Endothelial cell of umbilical vein (primary cell): ENCODE measurements around the gene OSBPL1A. TPM values are rescaled to one million over a fixed set of nuclear protein-coding genes. Genes with fewer than 3 reads are reported as not detected.

Source experiments
- BruUV-seq: library from RNA; stranded (reverse); fragments of 400-500 nt; replicated peaks from 2 replicates; lab custom pipeline; 2021; lab: Mats Ljungman, UMichigan
- CTCF ChIA-PET: fragments of 300-600, 350-600 bp; sonication (Branson Sonifier 250); formaldehyde crosslinking; loops from one replicate; lab custom pipeline; 2021; ENCODE audit warnings: antibody characterized with exemption, inconsistent platforms; lab: Charles Lee
- POLR2A ChIA-PET: fragments of 300-600, 350-600 bp; sonication (Branson Sonifier 250); formaldehyde crosslinking; loops from one replicate; lab custom pipeline; 2021; ENCODE audit warnings: antibody characterized with exemption, inconsistent platforms; lab: Charles Lee
- DNase-seq: peaks from one replicate; pipeline ENCODE4 v3.0.0-alpha.2; 2011; ENCODE audit warnings: low read depth, low spot score
- FAIRE-seq: peaks from 2 replicates; lab custom pipeline; 2011; peaks lifted over from hg19 to GRCh38; lab: Jason Lieb, UNC
- H2AFZ ChIP-seq: 2 replicates; pipeline ENCODE4 v1.6.0; 2012; ENCODE audit warnings: low read depth, low read length, control low read depth, inconsistent platforms
- H3K27ac ChIP-seq: 2 replicates; pipeline ENCODE4 v1.5.1; 2011; ENCODE audit warnings: low read depth, mild to moderate bottlenecking, control low read depth, low read length, moderate library complexity; ENCODE audit not compliant: insufficient read depth
- H3K27me3 ChIP-seq, 2 experiments: 2 replicates each; pipeline versions ENCODE4 v1.6.0 to v1.6.1; 2011; ENCODE audit warnings: low read length in 2 of 2, mixed read lengths in 1 of 2; ENCODE audit not compliant: control insufficient read depth in 2 of 2, insufficient read depth in 2 of 2
- H3K36me3 ChIP-seq, 2 experiments: 2 replicates in 1 of 2; 3 replicates in 1 of 2; pipeline ENCODE4 v1.5.1; 2011; ENCODE audit warnings: low read length in 2 of 2, mild to moderate bottlenecking in 1 of 2, moderate library complexity in 1 of 2; ENCODE audit not compliant: control insufficient read depth in 2 of 2, insufficient read depth in 2 of 2; ENCODE audit errors: extremely low read depth in 1 of 2
- H3K4me1 ChIP-seq: 3 replicates; pipeline ENCODE4 v1.5.1; 2011; ENCODE audit warnings: mild to moderate bottlenecking, low read length; ENCODE audit not compliant: control insufficient read depth, insufficient read depth; ENCODE audit errors: extremely low read depth
- H3K4me2 ChIP-seq: 2 replicates; pipeline ENCODE4 v1.6.1; 2011; ENCODE audit warnings: low read length, control low read depth, mixed read lengths; ENCODE audit not compliant: insufficient read depth
- H3K4me3 ChIP-seq, 3 experiments: fragments of 200-600 bp in 1 of 3; sonication (generic), shearing (Covaris generic) in 1 of 3; replicated peaks in 1 of 3; 2 replicates each; pipeline ENCODE4 v1.5.1; 2011 to 2016; ENCODE audit warnings: control low read depth in 3 of 3, low read length in 3 of 3, mild to moderate bottlenecking in 2 of 3, inconsistent platforms in 1 of 3, low read depth in 1 of 3, moderate library complexity in 1 of 3; ENCODE audit not compliant: insufficient read depth in 1 of 3
- H3K79me2 ChIP-seq: 2 replicates; pipeline ENCODE4 v1.6.0; 2012; ENCODE audit warnings: low read length, inconsistent platforms; ENCODE audit not compliant: control insufficient read depth, insufficient read depth
- H3K9ac ChIP-seq: replicated peaks from 2 replicates; pipeline ENCODE3; 2011; ENCODE audit warnings: low read length, control low read depth; ENCODE audit not compliant: insufficient read depth; ENCODE audit errors: extremely low read depth
- H3K9me1 ChIP-seq: replicated peaks from 3 replicates; pipeline ENCODE4 v1.6.0; 2011; ENCODE audit warnings: mild to moderate bottlenecking, low read length; ENCODE audit not compliant: control insufficient read depth, insufficient read depth; ENCODE audit errors: extremely low read depth
- H3K9me3 ChIP-seq: replicated peaks from 2 replicates; pipeline ENCODE4 v1.5.1; 2012; ENCODE audit warnings: low read length, inconsistent platforms; ENCODE audit not compliant: control insufficient read depth, insufficient read depth
- H4K20me1 ChIP-seq: replicated peaks from 2 replicates; pipeline ENCODE3; 2011; ENCODE audit warnings: mild to moderate bottlenecking, low read length; ENCODE audit not compliant: control insufficient read depth, insufficient read depth; ENCODE audit errors: extremely low read depth
- EZH2 ChIP-seq: IDR thresholded peaks from 2 replicates; pipeline ENCODE4 v1.6.1; 2012; ENCODE audit warnings: borderline replicate concordance, low read depth, mild to moderate bottlenecking, moderate library complexity, low read length, inconsistent platforms; ENCODE audit not compliant: severe bottlenecking
- FOS ChIP-seq: IDR thresholded peaks from 2 replicates; pipeline ENCODE4 v1.6.1; 2011; ENCODE audit warnings: mild to moderate bottlenecking, low read length, moderate library complexity, borderline replicate concordance; ENCODE audit not compliant: insufficient read depth
- GATA2 ChIP-seq: IDR thresholded peaks from 2 replicates; pipeline ENCODE4 v1.7.0; 2011; ENCODE audit warnings: low read depth, mild to moderate bottlenecking, moderate library complexity, mixed read lengths, low read length; ENCODE audit not compliant: insufficient read length, insufficient read depth
- JUN ChIP-seq: IDR thresholded peaks from 2 replicates; pipeline ENCODE4 v1.6.1; 2011; ENCODE audit warnings: borderline replicate concordance, low read depth; ENCODE audit not compliant: insufficient read length, insufficient read depth
- MYC ChIP-seq: IDR thresholded peaks from one replicate; pipeline ENCODE4 v1.6.1; 2011; ENCODE audit warnings: mild to moderate bottlenecking, low read depth, low read length
- POLR2A ChIP-seq: IDR thresholded peaks from 2 replicates; pipeline ENCODE4 v1.6.1; 2012; ENCODE audit warnings: low read depth, mild to moderate bottlenecking, control low read depth, low read length
- POLR2AphosphoS5 ChIP-seq: IDR thresholded peaks from 2 replicates; pipeline ENCODE4 v1.6.1; 2012; ENCODE audit warnings: low read depth, mild to moderate bottlenecking, control low read depth, low read length, moderate library complexity; ENCODE audit not compliant: insufficient read depth
- dilution Hi-C: fragments of 300-500 bp; cut with MboI; formaldehyde crosslinking; loops from one replicate; pipeline ENCODE4 v1.15.0; 2019; ENCODE audit warnings: low sequenced_read_pairs; ENCODE audit not compliant: extremely low pct_ligation_motif_present
- intact Hi-C: fragments of 100-400 bp; cut with micrococcal nuclease; formaldehyde crosslinking; loops from one replicate; pipeline ENCODE4 v1.10.0; 2022
- polyA plus RNA-seq, 4 experiments: library from polyadenylated mRNA; depleted of rRNA in 3 of 4; stranded (reverse) in 3 of 4; unstranded in 1 of 4; fragments of >200 nt; gene quantifications; 2 replicates each; pipeline versions ENCODE4 v1.2.1 to v1.2.3, GENCODE V29; 2011 to 2012; ENCODE audit warnings: missing spikeins in 1 of 4
- total RNA-seq: library from RNA; stranded (reverse); gene quantifications from 2 replicates; pipeline ENCODE4 v1.2.3, GENCODE V29; 2021
- TF ChIP-seq, protein P1 (sequence below), 2 donors: IDR thresholded peaks; 1 replicate in 1 of 2; 2 replicates in 1 of 2; pipeline ENCODE4 v1.5.1; 2011; ENCODE audit warnings: low read length in 2 of 2, mild to moderate bottlenecking in 2 of 2, moderate library complexity in 2 of 2, control low read depth in 1 of 2, inconsistent platforms in 1 of 2, low read depth in 1 of 2; ENCODE audit not compliant: insufficient read depth in 1 of 2; ENCODE audit errors: extremely low read depth in 1 of 2
- TF ChIP-seq, protein P2 (sequence below): IDR thresholded peaks from 2 replicates; pipeline ENCODE4 v1.6.1; 2011; ENCODE audit not compliant: insufficient read depth, insufficient read length

Gene OSBPL1A
- total and polyA plus RNA-seq, 2 donors (not counting 3 experiments of a cell fraction or from before 2014, with no cell fraction given) = 6.4 to 16.5 TPM

DNA sequence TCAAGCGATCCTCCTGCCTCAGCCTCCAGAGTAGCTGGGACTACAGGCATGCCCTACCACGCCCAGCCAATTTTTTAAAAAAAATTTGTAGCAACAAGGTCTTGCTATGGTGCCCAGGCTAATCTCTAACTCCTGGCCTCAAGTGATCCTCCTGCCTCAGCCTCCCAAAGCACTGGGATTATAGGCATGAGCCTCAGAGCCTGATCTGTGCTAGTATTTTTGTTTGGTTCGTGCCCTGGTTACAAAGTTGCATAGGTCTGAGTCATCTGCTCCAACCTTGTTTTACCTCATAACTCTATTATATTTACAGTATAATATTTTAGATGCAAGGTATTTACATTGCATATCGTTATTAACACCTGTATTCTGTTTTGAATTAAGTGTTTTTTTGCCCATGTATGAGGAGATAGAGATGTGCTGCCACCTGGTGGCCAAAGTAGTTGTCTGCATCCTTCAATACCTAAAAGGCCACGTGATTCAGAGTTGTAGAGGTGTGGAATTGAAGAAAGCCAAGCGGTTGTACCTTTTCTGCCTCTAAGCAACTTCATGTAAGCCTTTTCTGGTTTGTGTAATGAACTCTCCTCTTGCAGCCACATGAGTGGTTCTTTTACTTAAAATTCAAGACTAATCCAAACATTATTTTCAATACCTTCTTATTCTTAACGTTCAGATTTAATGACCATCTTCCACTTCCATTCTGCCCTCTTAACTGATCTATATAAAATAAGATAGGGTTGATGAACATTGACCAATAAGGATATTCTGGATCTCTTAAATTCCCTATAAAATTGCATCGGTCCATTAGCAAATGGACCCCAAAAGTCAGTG is 278.7 kb downstream of the OSBPL1A start:
- no peak overlapping the region for H2AFZ ChIP-seq
- intact Hi-C loops = loop anchor here (1.0 to 10.0 kb wide), 5 partner anchors 104 to 602 kb away; partner anchors contain the start of gene TTC39C
- no peak for TF ChIP-seq FOS
- TF ChIP-seq, protein P1, sequence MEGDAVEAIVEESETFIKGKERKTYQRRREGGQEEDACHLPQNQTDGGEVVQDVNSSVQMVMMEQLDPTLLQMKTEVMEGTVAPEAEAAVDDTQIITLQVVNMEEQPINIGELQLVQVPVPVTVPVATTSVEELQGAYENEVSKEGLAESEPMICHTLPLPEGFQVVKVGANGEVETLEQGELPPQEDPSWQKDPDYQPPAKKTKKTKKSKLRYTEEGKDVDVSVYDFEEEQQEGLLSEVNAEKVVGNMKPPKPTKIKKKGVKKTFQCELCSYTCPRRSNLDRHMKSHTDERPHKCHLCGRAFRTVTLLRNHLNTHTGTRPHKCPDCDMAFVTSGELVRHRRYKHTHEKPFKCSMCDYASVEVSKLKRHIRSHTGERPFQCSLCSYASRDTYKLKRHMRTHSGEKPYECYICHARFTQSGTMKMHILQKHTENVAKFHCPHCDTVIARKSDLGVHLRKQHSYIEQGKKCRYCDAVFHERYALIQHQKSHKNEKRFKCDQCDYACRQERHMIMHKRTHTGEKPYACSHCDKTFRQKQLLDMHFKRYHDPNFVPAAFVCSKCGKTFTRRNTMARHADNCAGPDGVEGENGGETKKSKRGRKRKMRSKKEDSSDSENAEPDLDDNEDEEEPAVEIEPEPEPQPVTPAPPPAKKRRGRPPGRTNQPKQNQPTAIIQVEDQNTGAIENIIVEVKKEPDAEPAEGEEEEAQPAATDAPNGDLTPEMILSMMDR (IDR thresholded peaks at IDR 0.05; ENCODE audit: extremely low read depth in 1 of 2, insufficient read depth in 1 of 2, low read depth in 1 of 2, low read length in 2 of 2) = peak; percentile 66 to 74
- no peak for TF ChIP-seq JUN
- no peak for TF ChIP-seq MYC
- TF ChIP-seq, protein P2, sequence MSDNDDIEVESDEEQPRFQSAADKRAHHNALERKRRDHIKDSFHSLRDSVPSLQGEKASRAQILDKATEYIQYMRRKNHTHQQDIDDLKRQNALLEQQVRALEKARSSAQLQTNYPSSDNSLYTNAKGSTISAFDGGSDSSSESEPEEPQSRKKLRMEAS = peak; percentile 86
- no peak for TF ChIP-seq POLR2A
- TF ChIP-seq GATA2 = no peak
- TF ChIP-seq EZH2 = no peak
- TF ChIP-seq POLR2AphosphoS5 = no peak
- H3K9me1 ChIP-seq = no peaks in the 10 kb centered on the region
- H3K4me1 ChIP-seq = no peaks in the 10 kb centered on the region
- no peaks in the 10 kb centered on the region for H3K79me2 ChIP-seq
- BruUV-seq = no TSS peak
- ChIA-PET CTCF (interaction anchor here (0.7 to 1.1 kb wide), 8 partner anchors 11 to 497 kb away, joined by 3 to 6 read pairs (median 3); no protein-coding TSS in a partner anchor), POLR2A (no interaction called here)
- H3K27me3 ChIP-seq = no peaks in the 10 kb centered on the region
- no peaks in the 10 kb centered on the region for H3K36me3 ChIP-seq
- H3K9ac ChIP-seq = no peak overlapping the region
- H3K27ac ChIP-seq = no peak overlapping the region
- dilution Hi-C loops = loop anchor here (25.0 kb wide), 1 partner anchor 507 kb away; no protein-coding TSS in a partner anchor
- H3K4me2 ChIP-seq = no peak overlapping the region
- H3K9me3 ChIP-seq = no peaks in the 10 kb centered on the region
- DNase-seq (peak; percentile 81), FAIRE-seq (peak; percentile 94)
- no peaks in the 10 kb centered on the region for H4K20me1 ChIP-seq
- H3K4me3 ChIP-seq = no peak overlapping the region
